ENCODE results near the gene MAST2.

MAST2 gene

DNA sequence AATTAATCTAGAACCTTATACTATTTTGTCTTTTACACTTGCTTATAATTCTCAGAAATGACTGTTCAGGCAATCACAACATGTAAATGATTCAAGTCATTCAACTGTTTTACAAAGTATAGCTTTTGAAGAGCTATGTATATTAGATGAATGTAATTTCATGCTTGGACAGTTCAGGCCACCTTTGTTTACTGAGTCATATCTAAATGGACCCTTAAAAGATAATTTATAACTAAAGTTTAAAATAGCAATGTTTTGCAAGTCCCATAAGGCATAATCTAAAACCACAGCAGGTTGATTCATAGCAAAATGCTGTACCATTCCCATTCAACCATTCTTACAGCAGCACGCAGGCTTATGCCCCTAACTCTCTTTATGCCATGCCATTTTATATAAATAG, 264.2 kb downstream of the MAST2 start:
- no peak overlapping the region for H3K27ac ChIP-seq
- no peak overlapping the region for H3K4me3 ChIP-seq (ENCODE audit: low read depth, low read length)
- no peaks in the 10 kb centered on the region for H3K27me3 ChIP-seq (ENCODE audit: insufficient read depth, low read depth, severe bottlenecking)
- TF ChIP-seq, protein P1, sequence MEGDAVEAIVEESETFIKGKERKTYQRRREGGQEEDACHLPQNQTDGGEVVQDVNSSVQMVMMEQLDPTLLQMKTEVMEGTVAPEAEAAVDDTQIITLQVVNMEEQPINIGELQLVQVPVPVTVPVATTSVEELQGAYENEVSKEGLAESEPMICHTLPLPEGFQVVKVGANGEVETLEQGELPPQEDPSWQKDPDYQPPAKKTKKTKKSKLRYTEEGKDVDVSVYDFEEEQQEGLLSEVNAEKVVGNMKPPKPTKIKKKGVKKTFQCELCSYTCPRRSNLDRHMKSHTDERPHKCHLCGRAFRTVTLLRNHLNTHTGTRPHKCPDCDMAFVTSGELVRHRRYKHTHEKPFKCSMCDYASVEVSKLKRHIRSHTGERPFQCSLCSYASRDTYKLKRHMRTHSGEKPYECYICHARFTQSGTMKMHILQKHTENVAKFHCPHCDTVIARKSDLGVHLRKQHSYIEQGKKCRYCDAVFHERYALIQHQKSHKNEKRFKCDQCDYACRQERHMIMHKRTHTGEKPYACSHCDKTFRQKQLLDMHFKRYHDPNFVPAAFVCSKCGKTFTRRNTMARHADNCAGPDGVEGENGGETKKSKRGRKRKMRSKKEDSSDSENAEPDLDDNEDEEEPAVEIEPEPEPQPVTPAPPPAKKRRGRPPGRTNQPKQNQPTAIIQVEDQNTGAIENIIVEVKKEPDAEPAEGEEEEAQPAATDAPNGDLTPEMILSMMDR (IDR thresholded peaks at IDR 0.05; ENCODE audit: low read depth, low read length), result no peak
- no peak for DNase-seq
- H3K36me3 ChIP-seq, result peaks cover 61% of the 10 kb centered on the region
- H3K9me3 ChIP-seq (ENCODE audit: severe bottlenecking), result no peaks in the 10 kb centered on the region

DNA sequence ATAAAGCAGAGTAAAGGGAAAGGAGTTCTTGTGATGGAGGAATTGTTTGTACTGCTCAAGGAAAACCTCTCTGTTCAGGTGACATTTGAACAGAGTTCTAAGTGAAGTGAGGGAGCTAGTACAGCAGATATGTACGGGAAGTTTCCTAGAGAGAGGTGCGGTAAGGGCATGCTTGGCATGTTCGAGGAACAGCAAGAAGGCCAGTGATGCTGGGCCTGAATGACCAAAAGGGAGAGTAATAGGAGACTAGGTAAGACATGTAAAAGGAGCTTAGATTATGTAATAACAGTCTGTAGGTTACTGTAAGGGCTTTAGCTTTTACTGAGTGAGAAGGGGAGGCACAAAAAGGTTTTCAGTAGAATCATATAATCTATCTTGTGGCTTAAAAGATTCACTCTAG, 265.1 kb downstream of the MAST2 start:
- no peaks in the 10 kb centered on the region for H3K27me3 ChIP-seq (ENCODE audit: insufficient read depth, low read depth, severe bottlenecking)
- H3K4me3 ChIP-seq (ENCODE audit: low read depth, low read length), result no peak overlapping the region
- no peaks in the 10 kb centered on the region for H3K9me3 ChIP-seq (ENCODE audit: severe bottlenecking)
- H3K36me3 ChIP-seq, result peaks cover 67% of the 10 kb centered on the region
- TF ChIP-seq, protein P1 (IDR thresholded peaks at IDR 0.05; ENCODE audit: low read depth, low read length), result no peak
- DNase-seq, result no peak
- H3K27ac ChIP-seq, result no peak overlapping the region

DNA sequence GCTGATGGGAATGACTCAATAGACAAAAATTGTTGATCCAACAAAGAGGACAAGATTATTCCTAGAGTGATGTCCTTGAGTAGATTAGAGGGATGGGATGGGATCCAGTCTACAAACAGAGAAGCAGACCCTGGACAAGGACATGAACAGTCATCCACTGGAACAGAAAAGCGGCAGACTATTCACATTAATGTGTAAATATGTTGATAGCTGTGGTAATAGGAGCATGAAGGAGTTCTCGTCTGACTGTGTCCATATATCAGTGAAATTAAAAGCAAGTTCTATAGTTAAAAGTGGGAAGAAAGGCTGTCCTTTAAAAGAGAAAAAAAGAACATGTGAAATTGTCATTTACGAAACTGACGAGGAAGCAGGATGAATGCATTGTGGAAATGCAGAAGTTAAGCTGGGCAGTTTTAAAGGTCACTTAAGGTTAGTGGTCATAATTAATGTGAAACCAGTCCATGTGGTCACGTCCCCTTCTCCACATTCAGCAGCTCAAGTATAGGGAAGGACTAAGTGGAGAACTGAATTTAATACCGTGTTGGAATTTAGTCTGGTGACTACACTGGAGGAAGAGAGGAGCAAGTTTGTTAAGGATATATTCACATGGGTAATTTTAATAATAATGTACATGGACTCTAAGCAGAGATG, 266.9 kb downstream of the MAST2 start:
- H3K9me3 ChIP-seq (ENCODE audit: severe bottlenecking), result no peaks in the 10 kb centered on the region
- peaks cover 68% of the 10 kb centered on the region for H3K36me3 ChIP-seq
- no peak for DNase-seq
- no peaks in the 10 kb centered on the region for H3K27me3 ChIP-seq (ENCODE audit: insufficient read depth, low read depth, severe bottlenecking)
- TF ChIP-seq, protein P1 (IDR thresholded peaks at IDR 0.05; ENCODE audit: low read depth, low read length), result no peak
- H3K4me3 ChIP-seq (ENCODE audit: low read depth, low read length), result no peak overlapping the region
- no peak overlapping the region for H3K27ac ChIP-seq

DNA sequence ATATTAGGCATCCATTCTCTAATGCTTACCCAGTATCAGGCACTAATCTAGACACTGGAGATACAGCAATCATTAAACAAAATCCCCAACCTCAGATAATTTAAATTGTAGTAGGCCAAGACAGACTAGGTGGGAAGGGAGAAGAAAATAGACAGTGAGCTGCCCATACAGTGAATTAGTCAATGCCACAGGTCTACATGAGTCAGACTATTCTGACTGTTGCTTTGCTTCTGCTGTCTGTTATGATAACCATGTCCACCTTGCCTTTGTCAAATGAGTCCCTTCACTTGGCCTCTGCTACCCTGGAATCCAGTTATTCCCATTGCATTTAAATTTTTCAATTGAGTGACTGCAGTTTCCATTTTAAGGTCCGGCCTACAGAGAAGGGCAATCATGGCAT, 269.6 kb downstream of the MAST2 start:
- Histone ChIP-seq H3K27ac (no peak overlapping the region), H3K9me3 (ENCODE audit: severe bottlenecking) (no peaks in the 10 kb centered on the region), H3K36me3 (peaks cover 62% of the 10 kb centered on the region), H3K27me3 (ENCODE audit: insufficient read depth, low read depth, severe bottlenecking) (no peaks in the 10 kb centered on the region), H3K4me3 (ENCODE audit: low read depth, low read length) (no peak overlapping the region)
- TF ChIP-seq, protein P1 (IDR thresholded peaks at IDR 0.05; ENCODE audit: low read depth, low read length), result no peak
- no peak for DNase-seq

DNA sequence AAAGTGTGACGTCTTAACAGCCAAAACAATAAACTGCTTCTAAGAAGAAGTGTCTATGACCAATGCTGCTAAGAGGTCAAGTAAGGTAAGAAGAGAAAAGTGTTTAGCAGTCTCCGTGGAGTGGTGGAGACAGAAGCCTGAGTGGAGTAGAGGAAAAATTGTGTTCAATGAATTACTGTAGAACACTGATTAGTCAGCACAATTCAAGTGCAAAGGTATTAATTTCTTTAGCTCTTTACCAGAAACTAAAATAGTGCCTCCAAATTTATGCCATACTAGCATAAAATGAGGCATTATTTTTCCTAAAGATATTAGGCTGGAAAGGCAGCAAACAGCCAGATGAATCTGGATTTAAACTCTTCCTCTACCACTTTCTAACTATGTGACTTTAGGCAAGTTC, 272.9 kb downstream of the MAST2 start:
- Histone ChIP-seq H3K36me3 (peaks cover 45% of the 10 kb centered on the region), H3K27me3 (ENCODE audit: insufficient read depth, low read depth, severe bottlenecking) (no peaks in the 10 kb centered on the region), H3K9me3 (ENCODE audit: severe bottlenecking) (no peaks in the 10 kb centered on the region), H3K27ac (no peak overlapping the region), H3K4me3 (ENCODE audit: low read depth, low read length) (no peak overlapping the region)
- DNase-seq, result no peak
- TF ChIP-seq, protein P1 (IDR thresholded peaks at IDR 0.05; ENCODE audit: low read depth, low read length), result no peak

DNA sequence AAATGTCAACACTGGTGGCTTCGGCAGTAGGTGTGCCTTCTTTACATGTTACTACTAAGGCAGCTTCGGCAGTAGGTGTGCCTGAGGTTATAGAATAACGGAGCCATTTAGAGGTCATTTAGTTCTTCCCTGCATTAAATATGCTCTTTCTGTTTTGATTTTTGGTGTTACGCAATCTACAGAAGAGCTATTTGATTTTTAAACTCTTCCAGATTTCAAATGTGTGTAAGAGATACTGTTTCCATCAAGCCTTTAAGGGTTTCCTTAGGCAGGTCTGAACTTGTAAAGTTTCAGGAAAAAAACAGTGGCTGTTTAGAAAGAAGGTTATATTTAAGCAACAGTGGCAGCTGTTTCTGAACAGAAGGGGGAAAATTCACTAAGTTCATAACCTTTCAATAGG, 274.2 kb downstream of the MAST2 start:
- H3K36me3 ChIP-seq, result peaks cover 37% of the 10 kb centered on the region
- no peaks in the 10 kb centered on the region for H3K27me3 ChIP-seq (ENCODE audit: insufficient read depth, low read depth, severe bottlenecking)
- no peak overlapping the region for H3K4me3 ChIP-seq (ENCODE audit: low read depth, low read length)
- no peak for DNase-seq
- TF ChIP-seq, protein P1 (IDR thresholded peaks at IDR 0.05; ENCODE audit: low read depth, low read length), result no peak
- no peaks in the 10 kb centered on the region for H3K9me3 ChIP-seq (ENCODE audit: severe bottlenecking)
- H3K27ac ChIP-seq, result no peak overlapping the region

Data from WERI-Rb-1 (cell line).